Measurements from ENCODE around the gene UHMK1. TPM values are rescaled to one million over a fixed set of nuclear protein-coding genes. Genes with fewer than 3 reads are reported as not detected.
A peak's percentile ranks its signal among the peaks of the same experiment; 100 is the strongest.

The UHMK1 gene
- total RNA-seq, 1 experiment from 2014 or later: 75.1 TPM

DNA sequence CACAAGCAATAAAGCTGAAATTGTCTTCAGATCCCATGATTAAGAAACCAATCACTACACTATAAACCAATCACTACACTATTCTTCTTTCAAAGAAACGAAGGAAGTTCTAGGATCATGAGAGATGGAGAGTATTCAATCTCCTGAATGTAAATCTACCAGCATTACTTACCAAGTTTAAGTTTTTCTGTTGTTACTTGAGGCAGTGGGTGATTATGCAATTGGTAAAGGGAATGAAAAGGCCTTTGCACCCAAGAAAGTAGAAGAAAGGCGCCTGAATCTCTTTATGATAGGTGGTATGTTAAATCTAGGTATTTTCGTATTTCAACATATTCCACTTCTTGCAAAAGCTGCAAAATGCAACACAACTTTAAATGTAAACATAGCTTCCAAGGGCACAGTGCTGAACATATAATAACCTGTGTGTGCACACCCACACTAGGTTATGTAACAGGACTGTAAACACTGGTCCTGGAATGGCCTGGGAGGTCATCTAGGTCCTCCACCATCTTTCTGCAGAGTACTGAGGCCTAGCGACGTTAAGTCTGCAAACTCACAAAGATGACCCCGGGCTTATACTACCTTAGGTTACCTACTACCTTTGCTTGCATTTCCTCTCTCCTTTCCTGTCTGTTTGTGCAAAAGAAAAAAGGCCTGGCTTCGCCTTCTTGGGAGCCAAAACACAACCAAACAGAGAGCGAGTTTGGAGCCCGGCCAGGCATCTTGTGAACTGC is 62.9 kb downstream of the UHMK1 start:
- H3K4me2 ChIP-seq (ENCODE audit: low read length): peak overlapping the region; percentile 95
- H3K4me1 ChIP-seq (ENCODE audit: control insufficient read depth in 1 of 2, insufficient read depth in 2 of 2, low read length in 2 of 2): peaks cover 0 to 21% of the 10 kb centered on the region in 2 experiments; a peak in 3 of 4 replicates
- peak overlapping the region; percentile 80 to 96 for H3K4me3 ChIP-seq (replicated peaks in 1 of 2; ENCODE audit: low read depth in 1 of 2, low read length in 2 of 2)
- peak overlapping the region; percentile 58 for H2AFZ ChIP-seq (ENCODE audit: low read depth, low read length, poor library complexity, severe bottlenecking)
- H3K9ac ChIP-seq (ENCODE audit: low read length): peak overlapping the region; percentile 91
- intact Hi-C loops (cut with micrococcal nuclease): loop anchor here (10.0 kb wide), 1 partner anchor 206 kb away; no protein-coding TSS in a partner anchor
- no peaks in the 10 kb centered on the region for H3K36me3 ChIP-seq (ENCODE audit: control insufficient read depth in 1 of 2, insufficient read depth in 2 of 2, low read length in 2 of 2)
- H3K9me3 ChIP-seq (ENCODE audit: control insufficient read depth in 1 of 2, insufficient read depth in 1 of 2, low read depth in 1 of 2, low read length in 2 of 2): no peaks in the 10 kb centered on the region
- BruUV-seq (replicated peaks): TSS peak; percentile 95
- ChIA-PET RAD21 (ENCODE audit: low non-redundant PET in 1 of 2, low total read pairs in 2 of 2, uncharacterized antibody in 2 of 2, unreplicated experiment in 2 of 2) (no interaction called here), POLR2A (no interaction called here), CTCF (no interaction called here)
- TF ChIP-seq SRF (IDR thresholded peaks at IDR 0.05; ENCODE audit: low read depth): no peak
- TF ChIP-seq CEBPB (IDR thresholded peaks at IDR 0.05; ENCODE audit: low read depth): no peak
- TF ChIP-seq, protein P1, sequence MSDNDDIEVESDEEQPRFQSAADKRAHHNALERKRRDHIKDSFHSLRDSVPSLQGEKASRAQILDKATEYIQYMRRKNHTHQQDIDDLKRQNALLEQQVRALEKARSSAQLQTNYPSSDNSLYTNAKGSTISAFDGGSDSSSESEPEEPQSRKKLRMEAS (IDR thresholded peaks at IDR 0.05): no peak
- peak; percentile 2; the same call in 1 of the 2 replicates for TF ChIP-seq SIN3A (IDR thresholded peaks at IDR 0.05; ENCODE audit: low read depth)
- no peak for TF ChIP-seq SP1 (IDR thresholded peaks at IDR 0.05; ENCODE audit: low read depth)
- no peaks in the 10 kb centered on the region for H4K20me1 ChIP-seq (ENCODE audit: insufficient read depth)
- H3K27ac ChIP-seq (ENCODE audit: low read depth, low read length): peak overlapping the region; percentile 64
- H3K27me3 ChIP-seq (ENCODE audit: insufficient read depth, low read length): no peaks in the 10 kb centered on the region
- ATAC-seq: no peak
- no peak for DNase-seq (ENCODE audit: low read depth, low spot score)
- peaks cover 39% of the 10 kb centered on the region for H3K79me2 ChIP-seq (ENCODE audit: insufficient read depth, low read length)
- H3K9me2 ChIP-seq (ENCODE audit: insufficient read depth): no peaks in the 10 kb centered on the region

DNA sequence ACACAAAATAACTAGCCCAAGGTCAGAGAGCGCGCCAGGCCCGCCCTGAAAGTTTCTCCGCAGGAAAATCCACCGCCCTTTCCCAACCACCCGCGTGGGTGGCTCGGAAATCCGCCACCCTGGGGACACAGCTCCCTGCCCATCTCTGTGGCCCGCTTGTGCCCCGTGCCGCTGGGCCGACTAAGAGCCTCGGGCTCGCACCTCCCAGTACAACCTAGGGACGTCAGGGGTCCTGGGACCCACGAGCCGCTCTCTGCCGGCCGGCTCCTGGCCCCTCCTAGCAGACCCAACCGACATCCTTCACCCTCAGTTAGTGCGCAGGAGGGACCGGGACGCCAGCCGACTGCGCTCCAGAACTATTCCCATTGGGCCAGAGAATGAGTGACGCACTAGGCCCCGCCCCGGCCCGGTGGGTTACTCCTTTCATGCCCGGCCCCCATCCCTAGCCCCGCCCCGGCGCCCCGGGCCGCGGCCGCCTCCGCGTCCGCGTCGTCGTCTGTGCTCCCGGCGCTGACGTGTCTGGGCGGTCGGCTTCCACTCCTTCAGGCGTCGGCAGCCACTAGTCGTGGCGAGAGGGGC is 63.5 kb downstream of the UHMK1 start:
- CTCF ChIA-PET: no interaction called here
- Histone ChIP-seq H3K4me2 (ENCODE audit: low read length) (peak overlapping the region; percentile 95), H3K4me1 (ENCODE audit: control insufficient read depth in 1 of 2, insufficient read depth in 2 of 2, low read length in 2 of 2) (peaks cover 0 to 21% of the 10 kb centered on the region in 2 experiments; a peak in 3 of 4 replicates), H3K9me3 (ENCODE audit: control insufficient read depth in 1 of 2, insufficient read depth in 1 of 2, low read depth in 1 of 2, low read length in 2 of 2) (no peaks in the 10 kb centered on the region), H2AFZ (ENCODE audit: low read depth, low read length, poor library complexity, severe bottlenecking) (peak overlapping the region; percentile 58), H3K9ac (ENCODE audit: low read length) (peak overlapping the region; percentile 91), H3K27me3 (ENCODE audit: insufficient read depth, low read length) (no peaks in the 10 kb centered on the region), H3K36me3 (ENCODE audit: control insufficient read depth in 1 of 2, insufficient read depth in 2 of 2, low read length in 2 of 2) (no peaks in the 10 kb centered on the region; a peak in 1 of 4 replicates), H3K79me2 (ENCODE audit: insufficient read depth, low read length) (peaks cover 45% of the 10 kb centered on the region), H3K9me2 (ENCODE audit: insufficient read depth) (no peaks in the 10 kb centered on the region), H3K4me3 (replicated peaks in 1 of 2; ENCODE audit: low read depth in 1 of 2, low read length in 2 of 2) (peak overlapping the region; percentile 80 to 96), H3K27ac (ENCODE audit: low read depth, low read length) (peak overlapping the region; percentile 64), H4K20me1 (ENCODE audit: insufficient read depth) (no peaks in the 10 kb centered on the region)
- intact Hi-C loops (cut with micrococcal nuclease): loop anchor here (10.0 kb wide), 1 partner anchor 206 kb away; no protein-coding TSS in a partner anchor
- POLR2A ChIA-PET: interaction anchor here (1.0 kb wide), 1 partner anchor 13 kb away, joined by 3 read pairs; no protein-coding TSS in a partner anchor
- no TSS peak for BruUV-seq (replicated peaks)
- ATAC-seq (peak; percentile 93), DNase-seq (ENCODE audit: low read depth, low spot score) (peak; percentile 85)
- RAD21 ChIA-PET (ENCODE audit: low non-redundant PET in 1 of 2, low total read pairs in 2 of 2, uncharacterized antibody in 2 of 2, unreplicated experiment in 2 of 2): no interaction called here
- TF ChIP-seq ZNF274 (IDR thresholded peaks at IDR 0.05; ENCODE audit: low read depth, low read length): no peak
- peak; percentile 64 for TF ChIP-seq SIN3A (IDR thresholded peaks at IDR 0.05; ENCODE audit: low read depth)
- TF ChIP-seq CEBPB (IDR thresholded peaks at IDR 0.05; ENCODE audit: low read depth): no peak
- peak; percentile 83 for TF ChIP-seq EGR1 (IDR thresholded peaks at IDR 0.05; ENCODE audit: low read depth)
- no peak for TF ChIP-seq POLR2A (IDR thresholded peaks at IDR 0.05; ENCODE audit: borderline replicate concordance, extremely low read depth, insufficient read depth, insufficient read length)
- TF ChIP-seq, protein P1 (IDR thresholded peaks at IDR 0.05): no peak; the same call in 1 of the 2 replicates
- TF ChIP-seq YY1 (IDR thresholded peaks at IDR 0.05; ENCODE audit: extremely low read depth, insufficient replicate concordance, low read depth, low read length): no peak
- TF ChIP-seq POLR2AphosphoS5 (IDR thresholded peaks at IDR 0.05; ENCODE audit: low read depth, low read length): peak; percentile 93
- TF ChIP-seq, protein P2, sequence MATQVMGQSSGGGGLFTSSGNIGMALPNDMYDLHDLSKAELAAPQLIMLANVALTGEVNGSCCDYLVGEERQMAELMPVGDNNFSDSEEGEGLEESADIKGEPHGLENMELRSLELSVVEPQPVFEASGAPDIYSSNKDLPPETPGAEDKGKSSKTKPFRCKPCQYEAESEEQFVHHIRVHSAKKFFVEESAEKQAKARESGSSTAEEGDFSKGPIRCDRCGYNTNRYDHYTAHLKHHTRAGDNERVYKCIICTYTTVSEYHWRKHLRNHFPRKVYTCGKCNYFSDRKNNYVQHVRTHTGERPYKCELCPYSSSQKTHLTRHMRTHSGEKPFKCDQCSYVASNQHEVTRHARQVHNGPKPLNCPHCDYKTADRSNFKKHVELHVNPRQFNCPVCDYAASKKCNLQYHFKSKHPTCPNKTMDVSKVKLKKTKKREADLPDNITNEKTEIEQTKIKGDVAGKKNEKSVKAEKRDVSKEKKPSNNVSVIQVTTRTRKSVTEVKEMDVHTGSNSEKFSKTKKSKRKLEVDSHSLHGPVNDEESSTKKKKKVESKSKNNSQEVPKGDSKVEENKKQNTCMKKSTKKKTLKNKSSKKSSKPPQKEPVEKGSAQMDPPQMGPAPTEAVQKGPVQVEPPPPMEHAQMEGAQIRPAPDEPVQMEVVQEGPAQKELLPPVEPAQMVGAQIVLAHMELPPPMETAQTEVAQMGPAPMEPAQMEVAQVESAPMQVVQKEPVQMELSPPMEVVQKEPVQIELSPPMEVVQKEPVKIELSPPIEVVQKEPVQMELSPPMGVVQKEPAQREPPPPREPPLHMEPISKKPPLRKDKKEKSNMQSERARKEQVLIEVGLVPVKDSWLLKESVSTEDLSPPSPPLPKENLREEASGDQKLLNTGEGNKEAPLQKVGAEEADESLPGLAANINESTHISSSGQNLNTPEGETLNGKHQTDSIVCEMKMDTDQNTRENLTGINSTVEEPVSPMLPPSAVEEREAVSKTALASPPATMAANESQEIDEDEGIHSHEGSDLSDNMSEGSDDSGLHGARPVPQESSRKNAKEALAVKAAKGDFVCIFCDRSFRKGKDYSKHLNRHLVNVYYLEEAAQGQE (IDR thresholded peaks at IDR 0.05; ENCODE audit: low read depth): no peak
- no peak for TF ChIP-seq SRF (IDR thresholded peaks at IDR 0.05; ENCODE audit: low read depth)
- TF ChIP-seq EZH2phosphoT487 (IDR thresholded peaks at IDR 0.05; ENCODE audit: borderline replicate concordance): no peak
- TF ChIP-seq EZH2 (IDR thresholded peaks at IDR 0.05): no peak
- TF ChIP-seq SP1 (IDR thresholded peaks at IDR 0.05; ENCODE audit: low read depth): peak; percentile 44; the same call in 1 of the 2 replicates
- TF ChIP-seq CBX3 (IDR thresholded peaks at IDR 0.05; ENCODE audit: low read depth): 0 out of 2 replicates have a peak, but pooled peaks have one; percentile 6
- no peak for TF ChIP-seq FOSL1 (IDR thresholded peaks at IDR 0.05; ENCODE audit: low read depth)

Measured in HCT116 (cell line).